ENCODE data around the gene KNDC1. TPM values are rescaled to one million over a fixed set of nuclear protein-coding genes. Genes with fewer than 3 reads are reported as not detected.

KNDC1 gene
- total and polyA plus RNA-seq, 2 donors (not counting 3 experiments of a cell fraction or from before 2014, with no cell fraction given) = not detected

- H3K27ac ChIP-seq (ENCODE audit: insufficient read depth, low read depth, low read length) = no peak overlapping the region
- H3K9ac ChIP-seq (replicated peaks; ENCODE audit: extremely low read depth, insufficient read depth, low read length) = no peak overlapping the region
- dilution Hi-C loops (cut with MboI; ENCODE audit: extremely low pct_ligation_motif_present, low sequenced_read_pairs) (no loop called here), intact Hi-C loops (cut with micrococcal nuclease) (no loop called here)
- ChIA-PET POLR2A (no interaction called here), CTCF (no interaction called here)
- no TSS peak for BruUV-seq (replicated peaks)
- no peaks in the 10 kb centered on the region for H3K9me3 ChIP-seq (replicated peaks; ENCODE audit: control insufficient read depth, insufficient read depth, low read length)
- no peaks in the 10 kb centered on the region for H4K20me1 ChIP-seq (replicated peaks; ENCODE audit: control insufficient read depth, extremely low read depth, insufficient read depth, low read length)
- H3K4me3 ChIP-seq (replicated peaks in 1 of 3; ENCODE audit: insufficient read depth in 1 of 3, low read depth in 1 of 3, low read length in 3 of 3) = no peak overlapping the region
- no peak for DNase-seq (ENCODE audit: low read depth, low spot score)
- no peaks in the 10 kb centered on the region for H3K27me3 ChIP-seq (ENCODE audit: control insufficient read depth in 2 of 2, insufficient read depth in 2 of 2, low read length in 2 of 2)
- H3K36me3 ChIP-seq (ENCODE audit: control insufficient read depth in 2 of 2, extremely low read depth in 1 of 2, insufficient read depth in 2 of 2, low read length in 2 of 2) = no peaks in the 10 kb centered on the region
- H3K4me2 ChIP-seq (ENCODE audit: insufficient read depth, low read length) = no peak overlapping the region
- H2AFZ ChIP-seq (ENCODE audit: low read depth, low read length) = no peak overlapping the region
- FAIRE-seq = no peak
- H3K79me2 ChIP-seq (ENCODE audit: control insufficient read depth, insufficient read depth, low read length) = no peaks in the 10 kb centered on the region
- H3K9me1 ChIP-seq (replicated peaks; ENCODE audit: control insufficient read depth, extremely low read depth, insufficient read depth, low read length) = no peaks in the 10 kb centered on the region
- H3K4me1 ChIP-seq (ENCODE audit: control insufficient read depth, extremely low read depth, insufficient read depth, low read length) = no peaks in the 10 kb centered on the region
- TF ChIP-seq MYC (IDR thresholded peaks at IDR 0.05; ENCODE audit: low read depth, low read length) (no peak), EZH2 (IDR thresholded peaks at IDR 0.05; ENCODE audit: borderline replicate concordance, low read depth, low read length, severe bottlenecking) (no peak), POLR2AphosphoS5 (IDR thresholded peaks at IDR 0.05; ENCODE audit: insufficient read depth, low read depth, low read length) (no peak), JUN (IDR thresholded peaks at IDR 0.05; ENCODE audit: borderline replicate concordance, insufficient read depth, insufficient read length, low read depth) (no peak), GATA2 (IDR thresholded peaks at IDR 0.05; ENCODE audit: insufficient read depth, insufficient read length, low read depth, low read length) (no peak), POLR2A (IDR thresholded peaks at IDR 0.05; ENCODE audit: low read depth, low read length) (no peak), CTCF (IDR thresholded peaks at IDR 0.05; ENCODE audit: extremely low read depth in 1 of 2, insufficient read depth in 1 of 2, low read depth in 1 of 2, low read length in 2 of 2) (no peak), FOS (IDR thresholded peaks at IDR 0.05; ENCODE audit: borderline replicate concordance, insufficient read depth, low read length) (no peak)
- TF ChIP-seq, protein P1, sequence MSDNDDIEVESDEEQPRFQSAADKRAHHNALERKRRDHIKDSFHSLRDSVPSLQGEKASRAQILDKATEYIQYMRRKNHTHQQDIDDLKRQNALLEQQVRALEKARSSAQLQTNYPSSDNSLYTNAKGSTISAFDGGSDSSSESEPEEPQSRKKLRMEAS (IDR thresholded peaks at IDR 0.05; ENCODE audit: insufficient read depth, insufficient read length) = no peak
These were observed 37.1 kb downstream of the KNDC1 start for GRCh38 chr10:133196936-133197758.
